Left ventricle myocardium inferior (tissue), 1 donor: ENCODE measurements around the gene FAM25G. TPM values are rescaled to one million over a fixed set of nuclear protein-coding genes. Genes with fewer than 3 reads are reported as not detected.
"Not testable (repeated sequence)": the region's sequence is repeated elsewhere in the genome, so short reads cannot be mapped to it uniquely, and the experiment has no call there.

Experiments
- DNase-seq: peaks from one replicate; pipeline ENCODE4 v3.0.0-alpha.2; 2020
- H3K27ac ChIP-seq: fragments of 200-600 bp; replicated peaks from 2 replicates; pipeline ENCODE4 v1.8.0; 2021
- H3K27me3 ChIP-seq: fragments of 200-600 bp; 2 replicates; pipeline ENCODE4 v1.8.0; 2021; ENCODE audit warnings: low read depth
- H3K36me3 ChIP-seq: fragments of 200-600 bp; 2 replicates; pipeline ENCODE4 v1.8.0; 2021
- H3K4me1 ChIP-seq: fragments of 200-600 bp; 2 replicates; pipeline ENCODE4 v1.8.0; 2021
- H3K4me3 ChIP-seq: fragments of 200-600 bp; 2 replicates; pipeline ENCODE4 v1.8.0; 2021; ENCODE audit warnings: mild to moderate bottlenecking, moderate library complexity
- H3K9me3 ChIP-seq: fragments of 200-600 bp; replicated peaks from 2 replicates; pipeline ENCODE4 v1.8.0; 2021
- intact Hi-C: fragments of 100-400 bp; cut with micrococcal nuclease; formaldehyde crosslinking; loops from one replicate; pipeline ENCODE4 v1.11.0; 2022
- long read RNA-seq: library from polyadenylated mRNA; unstranded; transcript quantifications from one replicate; pipeline ENCODE4 v2.0.0, GENCODE V29; 2021
- total RNA-seq: library from RNA; stranded (reverse); fragmentation: NEBNext Ultra II Directional; extraction: Animal tissue kit (Norgen Biotek cat#: 25700); gene quantifications from one replicate; pipeline ENCODE4 v1.2.1, GENCODE V29; 2021
- donor health status: DM: no; HTN: yes; CAD: no; lungs with severe emphysema.

FAM25G gene
- not detected for total RNA-seq
- long read RNA-seq: 0 reads

GRCh38 chr10:47491600-47491999 is at the start of gene FAM25G:
TSS of gene FAM25G (minus strand) at chr10:47491700. CDS start at chr10:47491674, 26 bp downstream.
- DNase-seq, H3K27ac ChIP-seq, H3K9me3 ChIP-seq, H3K27me3 ChIP-seq, H3K36me3 ChIP-seq, intact Hi-C loops, H3K4me1 ChIP-seq, H3K4me3 ChIP-seq: not testable (repeated sequence)

- H3K36me3 ChIP-seq, H3K27ac ChIP-seq, H3K4me1 ChIP-seq, intact Hi-C loops, DNase-seq, H3K27me3 ChIP-seq, H3K4me3 ChIP-seq, H3K9me3 ChIP-seq: not testable (repeated sequence)
Observed at GRCh38 chr10:47536430-47536829, 44.9 kb upstream of the FAM25G start.

- H3K4me1 ChIP-seq, DNase-seq, intact Hi-C loops, H3K27ac ChIP-seq, H3K9me3 ChIP-seq, H3K36me3 ChIP-seq, H3K27me3 ChIP-seq, H3K4me3 ChIP-seq: not testable (repeated sequence)
Observed at GRCh38 chr10:47523475-47523874, 32.0 kb upstream of the FAM25G start, which contains the start of gene AGAP9. TSS of gene AGAP9 (minus strand) at chr10:47523638. CDS start at chr10:47523526, 112 bp downstream.

GRCh38 chr10:47502313-47502712 is 10.8 kb upstream of the FAM25G start:
- H3K4me3 ChIP-seq, H3K27me3 ChIP-seq, intact Hi-C loops, H3K36me3 ChIP-seq, H3K9me3 ChIP-seq, H3K4me1 ChIP-seq, H3K27ac ChIP-seq, DNase-seq: not testable (repeated sequence)

- intact Hi-C loops, H3K4me3 ChIP-seq, DNase-seq, H3K4me1 ChIP-seq, H3K27ac ChIP-seq, H3K9me3 ChIP-seq, H3K36me3 ChIP-seq, H3K27me3 ChIP-seq: not testable (repeated sequence)
Observed at GRCh38 chr10:47494226-47494625, 2.7 kb upstream of the FAM25G start.

- H3K27ac ChIP-seq, H3K9me3 ChIP-seq, DNase-seq, H3K27me3 ChIP-seq, H3K4me1 ChIP-seq, H3K4me3 ChIP-seq, H3K36me3 ChIP-seq, intact Hi-C loops: not testable (repeated sequence)
Observed at GRCh38 chr10:47489630-47490029, 1.9 kb downstream of the FAM25G start.

- intact Hi-C loops: not testable (repeated sequence)
Observed at GRCh38 chr10:47485943-47486342, 5.6 kb downstream of the FAM25G start.

GRCh38 chr10:47484786-47485185 is 6.7 kb downstream of the FAM25G start:
- H3K27me3 ChIP-seq, H3K4me1 ChIP-seq, H3K27ac ChIP-seq, H3K4me3 ChIP-seq, DNase-seq, H3K9me3 ChIP-seq, H3K36me3 ChIP-seq, intact Hi-C loops: not testable (repeated sequence)

More at GRCh38 chr10:47485943-47486342, 5.6 kb downstream of the FAM25G start:
- H3K4me1 ChIP-seq, DNase-seq, H3K27ac ChIP-seq, H3K4me3 ChIP-seq, H3K27me3 ChIP-seq, H3K36me3 ChIP-seq, H3K9me3 ChIP-seq: not testable (repeated sequence)

- DNase-seq, H3K27ac ChIP-seq, H3K9me3 ChIP-seq, H3K4me1 ChIP-seq, H3K4me3 ChIP-seq, H3K36me3 ChIP-seq, intact Hi-C loops, H3K27me3 ChIP-seq: not testable (repeated sequence)
Observed at GRCh38 chr10:47483923-47484322, 7.6 kb downstream of the FAM25G start, which contains the start of gene ANXA8. TSS of gene ANXA8 (minus strand) at chr10:47484115. CDS start at chr10:47483933, 182 bp downstream.

- H3K4me3 ChIP-seq, H3K4me1 ChIP-seq, H3K27ac ChIP-seq, H3K27me3 ChIP-seq, intact Hi-C loops, DNase-seq, H3K9me3 ChIP-seq, H3K36me3 ChIP-seq: not testable (repeated sequence)
Observed at GRCh38 chr10:47482367-47482766, 9.1 kb downstream of the FAM25G start.

- H3K4me3 ChIP-seq, H3K27ac ChIP-seq, H3K36me3 ChIP-seq, H3K4me1 ChIP-seq, DNase-seq, H3K27me3 ChIP-seq, intact Hi-C loops, H3K9me3 ChIP-seq: not testable (repeated sequence)
Observed at GRCh38 chr10:47481768-47482181, 9.7 kb downstream of the FAM25G start.

- H3K36me3 ChIP-seq, H3K27ac ChIP-seq, H3K4me3 ChIP-seq, DNase-seq, intact Hi-C loops, H3K9me3 ChIP-seq, H3K27me3 ChIP-seq, H3K4me1 ChIP-seq: not testable (repeated sequence)
Observed at GRCh38 chr10:47481182-47481766, 10.2 kb downstream of the FAM25G start.

GRCh38 chr10:47480133-47480532 is 11.4 kb downstream of the FAM25G start:
- H3K36me3 ChIP-seq, H3K27me3 ChIP-seq, H3K4me3 ChIP-seq, H3K4me1 ChIP-seq, H3K27ac ChIP-seq, intact Hi-C loops, H3K9me3 ChIP-seq, DNase-seq: not testable (repeated sequence)

GRCh38 chr10:47478114-47478513 is 13.4 kb downstream of the FAM25G start:
- intact Hi-C loops, H3K9me3 ChIP-seq, H3K4me3 ChIP-seq, DNase-seq, H3K27me3 ChIP-seq, H3K4me1 ChIP-seq, H3K27ac ChIP-seq, H3K36me3 ChIP-seq: not testable (repeated sequence)
